Gastrocnemius medialis (tissue), 4 donors: Measurements from ENCODE around the gene EPHX1.

Experiments used
- CTCF ChIP-seq, 5 experiments: fragments of 450-650 bp in 3 of 5; fragments of 200-600 bp in 2 of 5; sonication (generic) in 2 of 5; IDR thresholded peaks in 4 of 5; conservative IDR thresholded peaks in 1 of 5; 1 replicate in 4 of 5; 2 replicates in 1 of 5; pipeline ENCODE4 v1.5.1; 2016 to 2019; ENCODE audit warnings: antibody characterized with exemption in 5 of 5, mild to moderate bottlenecking in 3 of 5, moderate library complexity in 3 of 5
- POLR2A ChIP-seq, 2 donors: fragments of 450-650 bp; IDR thresholded peaks; one replicate each; pipeline ENCODE4 v1.6.1; 2017; ENCODE audit warnings: antibody characterized with exemption in 2 of 2, mild to moderate bottlenecking in 2 of 2, moderate library complexity in 2 of 2

- TF ChIP-seq POLR2A (IDR thresholded peaks at IDR 0.05) (no peak), CTCF (IDR thresholded peaks at IDR 0.05 in 4 of 5, conservative IDR thresholded peaks at IDR 0.05 in 1 of 5) (no peak)
Observed at GRCh38 chr1:225857256-225857655, 47.3 kb downstream of the EPHX1 start.
